Glutamatergic neuron (in vitro differentiated cells): ENCODE results near the gene MARCHF10. TPM values are rescaled to one million over a fixed set of nuclear protein-coding genes. Genes with fewer than 3 reads are reported as not detected.
"Not testable (repeated sequence)": the region's sequence is repeated elsewhere in the genome, so short reads cannot be mapped to it uniquely, and the experiment has no call there.

ENCODE experiments used
- DNase-seq: peaks from one replicate; pipeline ENCODE4 v3.0.0; 2022
- H3K27ac Mint-ChIP-seq: one replicate; pipeline ENCODE4 v1.8.0; 2020; ENCODE audit warnings: mild to moderate bottlenecking, mixed read lengths, inconsistent platforms; ENCODE audit not compliant: unreplicated experiment
- H3K27me3 Mint-ChIP-seq: one replicate; pipeline ENCODE4 v1.8.0; 2020; ENCODE audit warnings: mild to moderate bottlenecking, moderate library complexity, mixed read lengths, inconsistent platforms; ENCODE audit not compliant: unreplicated experiment
- H3K36me3 Mint-ChIP-seq: one replicate; pipeline ENCODE4 v1.8.0; 2020; ENCODE audit warnings: mild to moderate bottlenecking, mixed read lengths, inconsistent platforms; ENCODE audit not compliant: unreplicated experiment
- H3K4me1 Mint-ChIP-seq: one replicate; pipeline ENCODE4 v1.8.0; 2020; ENCODE audit warnings: mild to moderate bottlenecking, low read depth, mixed read lengths, inconsistent platforms; ENCODE audit not compliant: unreplicated experiment
- H3K4me3 Mint-ChIP-seq: one replicate; pipeline ENCODE4 v1.8.0; 2020; ENCODE audit warnings: mild to moderate bottlenecking, mixed read lengths, inconsistent platforms; ENCODE audit not compliant: unreplicated experiment
- H3K9me3 Mint-ChIP-seq: one replicate; pipeline ENCODE4 v1.8.0; 2020; ENCODE audit warnings: mild to moderate bottlenecking, moderate library complexity, mixed read lengths, inconsistent platforms; ENCODE audit not compliant: unreplicated experiment
- CTCF ChIP-seq: fragments of 200-600 bp; sonication (generic); IDR thresholded peaks from one replicate; pipeline ENCODE4 v1.5.0; 2021; ENCODE audit not compliant: partially characterized antibody, unreplicated experiment
- total RNA-seq: library from RNA; stranded (reverse); fragmentation: NEBNext Ultra II Directional; extraction: Animal tissue kit (Norgen Biotek cat#: 25700); gene quantifications from one replicate; pipeline ENCODE4 v1.2.1, GENCODE V29; 2021; ENCODE audit not compliant: unreplicated experiment

The MARCHF10 gene
- total RNA-seq, 1 donor from 2014 or later, result not detected

GRCh38 chr17:62786646-62787045 is 21.5 kb downstream of the MARCHF10 start:
- Mint-ChIP-seq H3K9me3 (no peaks in the 10 kb centered on the region), H3K36me3 (no peaks in the 10 kb centered on the region), H3K27me3 (no peaks in the 10 kb centered on the region), H3K4me1 (no peaks in the 10 kb centered on the region), H3K4me3 (no peak overlapping the region), H3K27ac (no peak overlapping the region)
- TF ChIP-seq CTCF, result no peak
- DNase-seq, result no peak

GRCh38 chr17:62785983-62786382 is 22.1 kb downstream of the MARCHF10 start:
- not testable (repeated sequence) for H3K4me1 Mint-ChIP-seq, DNase-seq, H3K27ac Mint-ChIP-seq, H3K36me3 Mint-ChIP-seq, H3K4me3 Mint-ChIP-seq, H3K27me3 Mint-ChIP-seq, H3K9me3 Mint-ChIP-seq

- peaks cover 2% of the 10 kb centered on the region for H3K9me3 Mint-ChIP-seq
- H3K4me3 Mint-ChIP-seq, result no peak overlapping the region
- H3K27ac Mint-ChIP-seq, result no peak overlapping the region
- TF ChIP-seq CTCF, result no peak
- no peak for DNase-seq
- H3K4me1 Mint-ChIP-seq, result peaks cover 5% of the 10 kb centered on the region
- H3K36me3 Mint-ChIP-seq, result no peaks in the 10 kb centered on the region
- peaks cover 3% of the 10 kb centered on the region for H3K27me3 Mint-ChIP-seq
Observed at GRCh38 chr17:62782730-62783270, 25.3 kb downstream of the MARCHF10 start.

- no peak for DNase-seq
- Mint-ChIP-seq H3K4me3 (no peak overlapping the region), H3K9me3 (peaks cover 2% of the 10 kb centered on the region), H3K27ac (no peak overlapping the region), H3K4me1 (peaks cover 5% of the 10 kb centered on the region), H3K27me3 (peaks cover 3% of the 10 kb centered on the region), H3K36me3 (no peaks in the 10 kb centered on the region)
- no peak for TF ChIP-seq CTCF
Observed at GRCh38 chr17:62781831-62782251, 26.3 kb downstream of the MARCHF10 start.

GRCh38 chr17:62781356-62781755 is 26.8 kb downstream of the MARCHF10 start:
- peaks cover 5% of the 10 kb centered on the region for H3K4me1 Mint-ChIP-seq
- H3K36me3 Mint-ChIP-seq, result no peaks in the 10 kb centered on the region
- H3K4me3 Mint-ChIP-seq, result no peak overlapping the region
- no peak for TF ChIP-seq CTCF
- no peak for DNase-seq
- H3K27ac Mint-ChIP-seq, result no peak overlapping the region
- peaks cover 3% of the 10 kb centered on the region for H3K27me3 Mint-ChIP-seq
- peaks cover 2% of the 10 kb centered on the region for H3K9me3 Mint-ChIP-seq

- Mint-ChIP-seq H3K4me1 (peaks cover 5% of the 10 kb centered on the region), H3K4me3 (no peak overlapping the region), H3K27ac (no peak overlapping the region), H3K9me3 (peaks cover 2% of the 10 kb centered on the region), H3K27me3 (peaks cover 3% of the 10 kb centered on the region), H3K36me3 (no peaks in the 10 kb centered on the region)
- TF ChIP-seq CTCF, result no peak
- DNase-seq, result no peak
Observed at GRCh38 chr17:62780951-62781350, 27.2 kb downstream of the MARCHF10 start.
